Stomach (tissue), 4 donors: Measurements from ENCODE around the gene NCAN.

Experiments used
- CTCF ChIP-seq, 7 experiments: fragments of 450-650 bp in 4 of 7; fragments of 200-600 bp in 3 of 7; sonication (generic) in 3 of 7; IDR thresholded peaks; one replicate each; pipeline ENCODE4 v1.5.1; 2016 to 2019; ENCODE audit warnings: antibody characterized with exemption in 7 of 7, control low read depth in 2 of 7, mild to moderate bottlenecking in 1 of 7
- POLR2A ChIP-seq, 4 donors: fragments of 450-650 bp; IDR thresholded peaks; one replicate each; pipeline ENCODE4 v1.6.1; 2016; ENCODE audit warnings: antibody characterized with exemption in 4 of 4, control low read depth in 2 of 4, mild to moderate bottlenecking in 1 of 4, moderate library complexity in 1 of 4
- POLR2AphosphoS5 ChIP-seq, 3 donors: sonication (generic); formaldehyde crosslinking; IDR thresholded peaks; one replicate each; pipeline ENCODE4 v1.6.1; 2016; ENCODE audit warnings: antibody characterized with exemption in 3 of 3

- TF ChIP-seq CTCF (IDR thresholded peaks at IDR 0.05): no peak
- TF ChIP-seq POLR2A (IDR thresholded peaks at IDR 0.05): no peak
- no peak for TF ChIP-seq POLR2AphosphoS5 (IDR thresholded peaks at IDR 0.05)
Measured at GRCh38 chr19:19206938-19207337, 4.8 kb upstream of the NCAN start.
